HepG2 (cell line): Measurements from ENCODE around the gene CCDC9B. TPM values are rescaled to one million over a fixed set of nuclear protein-coding genes. Genes with fewer than 3 reads are reported as not detected.

Source experiments
- ATAC-seq: fragments of 200-7000 bp; cut with Tn5 transposase; 3 replicates; pipeline ENCODE4 v1.9.1; 2020; ENCODE audit warnings: mild to moderate bottlenecking, moderate library complexity
- BruUV-seq: library from RNA; stranded (reverse); fragments of 400-500 nt; replicated peaks from 2 replicates; lab custom pipeline; 2021; lab: Mats Ljungman, UMichigan
- CTCF ChIA-PET: fragments of 300-600 bp; formaldehyde crosslinking; extraction: SDS; loops from one replicate; lab custom pipeline; 2021; ENCODE audit warnings: low total read pairs, inconsistent platforms, low intra/inter-chr PET ratio; lab: Yijun Ruan, JAX
- POLR2A ChIA-PET: fragments of 350-600 bp; sonication (Branson Sonifier 250); formaldehyde crosslinking; loops from one replicate; lab custom pipeline; 2020; ENCODE audit warnings: antibody characterized with exemption, inconsistent platforms; lab: Yijun Ruan, JAX
- DNase-seq: peaks from one replicate; pipeline ENCODE4 v3.0.0-alpha.2; 2015; ENCODE audit warnings: low spot score
- FAIRE-seq: peaks from 3 replicates; lab custom pipeline; 2011; peaks lifted over from hg19 to GRCh38; lab: Jason Lieb, UNC
- H2AFZ ChIP-seq: one replicate; pipeline ENCODE4 v1.6.1; 2011; ENCODE audit warnings: low read length, inconsistent platforms
- H3K27ac ChIP-seq: fragments of 300-600 bp; 3 replicates; pipeline ENCODE4 v1.8.0; 2011; ENCODE audit warnings: mixed run types, mild to moderate bottlenecking, mixed read lengths, low read length, inconsistent platforms; ENCODE audit not compliant: insufficient read depth; ENCODE audit errors: extremely low read length
- H3K27me3 ChIP-seq, 2 experiments: fragments of 200-600 bp in 1 of 2; 2 replicates in 1 of 2; 3 replicates in 1 of 2; pipeline versions ENCODE4 v1.6.0 to v1.8.0; 2011; ENCODE audit warnings: low read length in 2 of 2, mild to moderate bottlenecking in 2 of 2, moderate library complexity in 2 of 2, inconsistent platforms in 1 of 2; ENCODE audit not compliant: insufficient read depth in 2 of 2, control insufficient read depth in 1 of 2
- H3K36me3 ChIP-seq, 2 experiments: fragments of 200-600 bp in 1 of 2; replicated peaks in 1 of 2; 2 replicates in 1 of 2; 3 replicates in 1 of 2; pipeline versions ENCODE4 v1.5.1 to v1.8.0; 2011; ENCODE audit warnings: low read length in 2 of 2, inconsistent platforms in 1 of 2; ENCODE audit not compliant: insufficient read depth in 2 of 2, control insufficient read depth in 1 of 2
- H3K4me1 ChIP-seq: 2 replicates; pipeline ENCODE4 v1.5.1; 2012; ENCODE audit warnings: low read length, inconsistent platforms; ENCODE audit not compliant: insufficient read depth
- H3K4me2 ChIP-seq: 2 replicates; pipeline ENCODE4 v1.6.0; 2011; ENCODE audit warnings: low read depth, low read length, inconsistent platforms
- H3K4me3 ChIP-seq, 3 experiments: fragments of 200-600 bp in 1 of 3; sonication (generic), shearing (Covaris generic) in 1 of 3; replicated peaks in 1 of 3; 2 replicates each; pipeline ENCODE4 v1.5.1; 2011 to 2016; ENCODE audit warnings: low read length in 3 of 3, inconsistent platforms in 2 of 3, low read depth in 2 of 3, mild to moderate bottlenecking in 2 of 3, control low read depth in 1 of 3, mixed read lengths in 1 of 3; ENCODE audit not compliant: insufficient read depth in 1 of 3
- H3K79me2 ChIP-seq: one replicate; pipeline ENCODE4 v1.6.1; 2011; ENCODE audit warnings: low read length, inconsistent platforms; ENCODE audit not compliant: insufficient read depth
- H3K9ac ChIP-seq: 2 replicates; pipeline ENCODE4 v1.6.0; 2011; ENCODE audit warnings: mild to moderate bottlenecking, low read depth, low read length, inconsistent platforms; ENCODE audit not compliant: insufficient read depth
- H3K9me3 ChIP-seq: 2 replicates; pipeline ENCODE4 v1.5.1; 2012; ENCODE audit warnings: mild to moderate bottlenecking, low read length
- H4K20me1 ChIP-seq: 2 replicates; pipeline ENCODE4 v1.6.0; 2011; ENCODE audit warnings: inconsistent platforms, mild to moderate bottlenecking, low read length, moderate library complexity; ENCODE audit not compliant: insufficient read depth
- AKAP8 ChIP-seq: sonication (generic); formaldehyde crosslinking; IDR thresholded peaks from 2 replicates; pipeline ENCODE4 v1.5.1; 2020; ENCODE audit warnings: mild to moderate bottlenecking, missing genetic modification reagents
- IKZF1 ChIP-seq: fragments of 450-650 bp; IDR thresholded peaks from 2 replicates; pipeline ENCODE4 v1.7.1; 2016
- IKZF4 ChIP-seq: sonication (generic); formaldehyde crosslinking; IDR thresholded peaks from 2 replicates; pipeline ENCODE4 v1.5.1; 2020; ENCODE audit warnings: borderline replicate concordance, mild to moderate bottlenecking, low read depth, missing genetic modification reagents; ENCODE audit errors: not compliant biosample characterization
- RFXAP ChIP-seq: sonication (generic); formaldehyde crosslinking; IDR thresholded peaks from 2 replicates; pipeline ENCODE4 v1.4.0; 2020; ENCODE audit warnings: missing genetic modification reagents, borderline replicate concordance
- RXRB ChIP-seq: IDR thresholded peaks from 2 replicates; pipeline ENCODE4 v1.6.1; 2016; ENCODE audit warnings: borderline replicate concordance, missing genetic modification reagents, missing compliant biosample characterization
- SMYD3 ChIP-seq: sonication (generic); formaldehyde crosslinking; IDR thresholded peaks from 2 replicates; pipeline ENCODE4 v1.8.1; 2023; ENCODE audit warnings: mild to moderate bottlenecking, missing genetic modification reagents
- ZNF101 ChIP-seq: sonication (generic); formaldehyde crosslinking; IDR thresholded peaks from 2 replicates; pipeline ENCODE4 v1.4.0; 2020; ENCODE audit warnings: mild to moderate bottlenecking, low read depth, missing genetic modification reagents, borderline replicate concordance
- WGBS: methylation state at CpG from one replicate; pipeline ENCODE4 v1.1.6; 2017; ENCODE audit warnings: low lambda C conversion rate; 5-methylcytosine and 5-hydroxymethylcytosine counted together
- in situ Hi-C: cut with HindIII; loops from 2 replicates; pipeline ENCODE4 v1.10.0; 2017; ENCODE audit warnings: low pct_unique_long_range_greater_than_20kb; ENCODE audit not compliant: extremely low pct_ligation_motif_present
- intact Hi-C: fragments of 100-400 bp; cut with micrococcal nuclease; formaldehyde crosslinking; loops from one replicate; pipeline ENCODE4 v1.10.0; 2022; ENCODE audit not compliant: unreplicated experiment
- polyA plus RNA-seq, 8 experiments: library from polyadenylated mRNA; depleted of rRNA in 3 of 8; stranded (reverse) in 7 of 8; unstranded in 1 of 8; fragments of >200 nt; fragmentation: Illumina TruSeq in 4 of 8; extraction: Trizol in 4 of 8; gene quantifications; 2 replicates each; pipeline versions ENCODE4 v1.2.1 to v1.2.3, GENCODE V29; 2011 to 2016; ENCODE audit warnings: low read depth in 4 of 8, missing spikeins in 1 of 8, mixed read lengths in 1 of 8; ENCODE audit not compliant: insufficient read depth in 1 of 8
- total RNA-seq, 5 experiments: library from RNA; depleted of rRNA; stranded (reverse); fragments of >200 nt; fragmentation: Illumina TruSeq; extraction: Trizol; gene quantifications; 2 replicates each; pipeline ENCODE4 v1.2.3, GENCODE V29; 2016; ENCODE audit warnings: low read depth in 1 of 5
- TF ChIP-seq, protein P1 (sequence below): sonication (generic); formaldehyde crosslinking; IDR thresholded peaks from 2 replicates; pipeline ENCODE4 v1.5.0; 2020; ENCODE audit warnings: mild to moderate bottlenecking, missing genetic modification reagents
- TF ChIP-seq, protein P2 (sequence below): sonication (generic); formaldehyde crosslinking; IDR thresholded peaks from 2 replicates; pipeline ENCODE4 v1.5.0; 2020; ENCODE audit warnings: missing genetic modification reagents, mild to moderate bottlenecking, borderline replicate concordance
- TF ChIP-seq, protein P3 (sequence below): sonication (generic); formaldehyde crosslinking; IDR thresholded peaks from 2 replicates; pipeline ENCODE4 v1.4.0; 2020; ENCODE audit warnings: missing genetic modification reagents, borderline replicate concordance
- TF ChIP-seq, protein P4 (sequence below): sonication (generic); formaldehyde crosslinking; conservative IDR thresholded peaks from 2 replicates; pipeline ENCODE4 v1.8.0; 2022; ENCODE audit warnings: missing genetic modification reagents
- TF ChIP-seq, protein P5 (sequence below): sonication (generic); formaldehyde crosslinking; IDR thresholded peaks from 2 replicates; pipeline ENCODE4 v1.8.0; 2022; ENCODE audit warnings: missing genetic modification reagents, mild to moderate bottlenecking, moderate library complexity, borderline replicate concordance

The CCDC9B gene
- total and polyA plus RNA-seq, 2 of the 13 experiments (the other 11 are each of a cell fraction or from before 2014, with no cell fraction given) = 0.98 to 1.6 TPM

DNA sequence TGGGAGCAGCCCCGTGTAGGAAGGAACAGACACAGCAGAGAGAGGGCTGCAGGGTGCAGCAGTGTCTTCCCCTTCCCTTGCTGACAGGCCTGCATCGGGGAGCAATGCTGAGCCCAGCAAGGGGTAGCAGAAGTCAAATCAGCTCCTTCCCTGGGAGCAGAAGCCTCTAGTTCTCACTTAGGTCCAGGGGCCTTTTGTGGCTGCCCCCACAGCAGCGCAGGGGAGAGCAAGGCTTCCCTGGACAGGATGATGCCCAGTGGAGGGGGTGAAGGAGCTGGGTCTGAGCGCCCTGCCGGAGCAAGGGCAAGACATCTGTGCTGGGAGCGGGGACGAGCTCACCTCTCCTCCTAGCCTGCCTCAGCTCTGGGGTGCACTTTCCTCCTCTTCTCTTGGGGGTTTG is 33.8 kb downstream of the CCDC9B start:
- Histone ChIP-seq H3K27ac (no peak overlapping the region), H3K9me3 (no peaks in the 10 kb centered on the region), H3K4me3 (no peak overlapping the region), H2AFZ (no peak overlapping the region), H3K27me3 (peaks cover 7 to 63% of the 10 kb centered on the region in 2 experiments), H4K20me1 (no peaks in the 10 kb centered on the region), H3K36me3 (no peaks in the 10 kb centered on the region), H3K4me1 (no peaks in the 10 kb centered on the region), H3K9ac (no peak overlapping the region), H3K4me2 (no peak overlapping the region), H3K79me2 (no peaks in the 10 kb centered on the region)
- POLR2A ChIA-PET = no interaction called here
- BruUV-seq = no TSS peak
- intact Hi-C loops (no loop called here), in situ Hi-C loops (no loop called here)
- DNase-seq = no peak
- no peak for FAIRE-seq
- 93% methylated on average over 3 of the region's 7 CpGs for WGBS
- CTCF ChIA-PET = interaction anchor here (0.8 kb wide), 1 partner anchor 115 kb away, joined by 3 read pairs; no protein-coding TSS in a partner anchor
- ATAC-seq = no peak
- TF ChIP-seq RXRB (CRISPR knock-in tag) (no peak), SMYD3 (no peak), ZNF101 (no peak), IKZF1 (no peak), RFXAP (CRISPR knock-in tag) (no peak), IKZF4 (CRISPR knock-in tag) (no peak), AKAP8 (CRISPR knock-in tag) (no peak)
- TF ChIP-seq, protein P1, sequence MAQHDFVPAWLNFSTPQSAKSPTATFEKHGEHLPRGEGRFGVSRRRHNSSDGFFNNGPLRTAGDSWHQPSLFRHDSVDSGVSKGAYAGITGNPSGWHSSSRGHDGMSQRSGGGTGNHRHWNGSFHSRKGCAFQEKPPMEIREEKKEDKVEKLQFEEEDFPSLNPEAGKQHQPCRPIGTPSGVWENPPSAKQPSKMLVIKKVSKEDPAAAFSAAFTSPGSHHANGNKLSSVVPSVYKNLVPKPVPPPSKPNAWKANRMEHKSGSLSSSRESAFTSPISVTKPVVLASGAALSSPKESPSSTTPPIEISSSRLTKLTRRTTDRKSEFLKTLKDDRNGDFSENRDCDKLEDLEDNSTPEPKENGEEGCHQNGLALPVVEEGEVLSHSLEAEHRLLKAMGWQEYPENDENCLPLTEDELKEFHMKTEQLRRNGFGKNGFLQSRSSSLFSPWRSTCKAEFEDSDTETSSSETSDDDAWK (CRISPR knock-in tag) = no peak
- TF ChIP-seq, protein P2, sequence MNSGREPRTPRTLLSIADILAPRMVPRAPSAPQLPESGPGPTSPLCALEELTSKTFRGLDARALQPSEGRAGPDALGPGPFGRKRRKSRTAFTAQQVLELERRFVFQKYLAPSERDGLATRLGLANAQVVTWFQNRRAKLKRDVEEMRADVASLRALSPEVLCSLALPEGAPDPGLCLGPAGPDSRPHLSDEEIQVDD (CRISPR knock-in tag) = no peak
- TF ChIP-seq, protein P3, sequence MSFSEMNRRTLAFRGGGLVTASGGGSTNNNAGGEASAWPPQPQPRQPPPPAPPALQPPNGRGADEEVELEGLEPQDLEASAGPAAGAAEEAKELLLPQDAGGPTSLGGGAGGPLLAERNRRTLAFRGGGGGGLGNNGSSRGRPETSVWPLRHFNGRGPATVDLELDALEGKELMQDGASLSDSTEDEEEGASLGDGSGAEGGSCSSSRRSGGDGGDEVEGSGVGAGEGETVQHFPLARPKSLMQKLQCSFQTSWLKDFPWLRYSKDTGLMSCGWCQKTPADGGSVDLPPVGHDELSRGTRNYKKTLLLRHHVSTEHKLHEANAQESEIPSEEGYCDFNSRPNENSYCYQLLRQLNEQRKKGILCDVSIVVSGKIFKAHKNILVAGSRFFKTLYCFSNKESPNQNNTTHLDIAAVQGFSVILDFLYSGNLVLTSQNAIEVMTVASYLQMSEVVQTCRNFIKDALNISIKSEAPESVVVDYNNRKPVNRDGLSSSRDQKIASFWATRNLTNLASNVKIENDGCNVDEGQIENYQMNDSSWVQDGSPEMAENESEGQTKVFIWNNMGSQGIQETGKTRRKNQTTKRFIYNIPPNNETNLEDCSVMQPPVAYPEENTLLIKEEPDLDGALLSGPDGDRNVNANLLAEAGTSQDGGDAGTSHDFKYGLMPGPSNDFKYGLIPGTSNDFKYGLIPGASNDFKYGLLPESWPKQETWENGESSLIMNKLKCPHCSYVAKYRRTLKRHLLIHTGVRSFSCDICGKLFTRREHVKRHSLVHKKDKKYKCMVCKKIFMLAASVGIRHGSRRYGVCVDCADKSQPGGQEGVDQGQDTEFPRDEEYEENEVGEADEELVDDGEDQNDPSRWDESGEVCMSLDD (CRISPR knock-in tag) = no peak
- TF ChIP-seq, protein P4, sequence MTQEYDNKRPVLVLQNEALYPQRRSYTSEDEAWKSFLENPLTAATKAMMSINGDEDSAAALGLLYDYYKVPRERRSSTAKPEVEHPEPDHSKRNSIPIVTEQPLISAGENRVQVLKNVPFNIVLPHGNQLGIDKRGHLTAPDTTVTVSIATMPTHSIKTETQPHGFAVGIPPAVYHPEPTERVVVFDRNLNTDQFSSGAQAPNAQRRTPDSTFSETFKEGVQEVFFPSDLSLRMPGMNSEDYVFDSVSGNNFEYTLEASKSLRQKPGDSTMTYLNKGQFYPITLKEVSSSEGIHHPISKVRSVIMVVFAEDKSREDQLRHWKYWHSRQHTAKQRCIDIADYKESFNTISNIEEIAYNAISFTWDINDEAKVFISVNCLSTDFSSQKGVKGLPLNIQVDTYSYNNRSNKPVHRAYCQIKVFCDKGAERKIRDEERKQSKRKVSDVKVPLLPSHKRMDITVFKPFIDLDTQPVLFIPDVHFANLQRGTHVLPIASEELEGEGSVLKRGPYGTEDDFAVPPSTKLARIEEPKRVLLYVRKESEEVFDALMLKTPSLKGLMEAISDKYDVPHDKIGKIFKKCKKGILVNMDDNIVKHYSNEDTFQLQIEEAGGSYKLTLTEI (CRISPR knock-in tag) = no peak
- TF ChIP-seq, protein P5, sequence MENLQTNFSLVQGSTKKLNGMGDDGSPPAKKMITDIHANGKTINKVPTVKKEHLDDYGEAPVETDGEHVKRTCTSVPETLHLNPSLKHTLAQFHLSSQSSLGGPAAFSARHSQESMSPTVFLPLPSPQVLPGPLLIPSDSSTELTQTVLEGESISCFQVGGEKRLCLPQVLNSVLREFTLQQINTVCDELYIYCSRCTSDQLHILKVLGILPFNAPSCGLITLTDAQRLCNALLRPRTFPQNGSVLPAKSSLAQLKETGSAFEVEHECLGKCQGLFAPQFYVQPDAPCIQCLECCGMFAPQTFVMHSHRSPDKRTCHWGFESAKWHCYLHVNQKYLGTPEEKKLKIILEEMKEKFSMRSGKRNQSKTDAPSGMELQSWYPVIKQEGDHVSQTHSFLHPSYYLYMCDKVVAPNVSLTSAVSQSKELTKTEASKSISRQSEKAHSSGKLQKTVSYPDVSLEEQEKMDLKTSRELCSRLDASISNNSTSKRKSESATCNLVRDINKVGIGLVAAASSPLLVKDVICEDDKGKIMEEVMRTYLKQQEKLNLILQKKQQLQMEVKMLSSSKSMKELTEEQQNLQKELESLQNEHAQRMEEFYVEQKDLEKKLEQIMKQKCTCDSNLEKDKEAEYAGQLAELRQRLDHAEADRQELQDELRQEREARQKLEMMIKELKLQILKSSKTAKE = no peak
